Measurements from ENCODE around the gene GALT.

DNA sequence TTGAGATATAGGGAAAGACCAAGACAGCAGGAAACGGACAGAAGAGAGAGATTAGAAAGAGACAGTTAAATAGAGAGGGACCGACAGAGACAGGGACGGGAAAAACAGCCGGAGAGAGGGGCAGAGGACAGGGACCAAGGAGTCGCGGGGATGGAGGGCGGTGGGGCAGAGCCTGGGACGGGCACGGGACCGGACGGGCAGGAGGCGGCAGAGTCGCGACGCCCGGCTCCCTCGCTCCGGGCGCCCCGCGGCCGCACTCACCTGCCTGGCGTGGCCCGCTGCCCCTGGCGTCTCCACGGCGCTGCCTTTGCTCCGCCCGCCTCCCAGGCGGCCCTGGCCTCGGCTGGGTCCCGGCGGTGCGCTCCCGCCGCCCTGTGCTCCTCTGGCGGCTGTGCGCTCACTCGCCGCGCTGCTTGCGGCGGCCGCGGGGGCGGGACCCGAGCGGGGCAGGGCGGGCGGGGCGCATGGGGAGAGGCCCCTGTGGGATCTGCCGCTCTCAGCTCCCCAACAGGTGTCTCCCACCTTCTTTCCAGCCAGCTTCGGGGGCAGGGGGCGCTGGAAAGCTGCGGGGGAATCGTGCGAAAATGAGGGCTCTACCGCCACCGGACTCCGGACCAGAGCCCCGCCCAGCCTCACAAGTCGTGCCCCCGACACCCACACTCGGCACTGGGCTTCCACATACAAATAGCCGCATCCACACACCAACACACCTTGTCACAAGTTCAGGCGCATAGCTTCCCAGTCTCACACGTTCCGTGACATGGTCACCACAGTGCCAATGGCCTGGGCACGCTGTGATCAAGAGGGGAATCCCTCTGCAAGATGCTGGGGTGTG is 17.6 kb upstream of the GALT start, which contains the start of gene ARID3C:
- TF ChIP-seq, protein P1, sequence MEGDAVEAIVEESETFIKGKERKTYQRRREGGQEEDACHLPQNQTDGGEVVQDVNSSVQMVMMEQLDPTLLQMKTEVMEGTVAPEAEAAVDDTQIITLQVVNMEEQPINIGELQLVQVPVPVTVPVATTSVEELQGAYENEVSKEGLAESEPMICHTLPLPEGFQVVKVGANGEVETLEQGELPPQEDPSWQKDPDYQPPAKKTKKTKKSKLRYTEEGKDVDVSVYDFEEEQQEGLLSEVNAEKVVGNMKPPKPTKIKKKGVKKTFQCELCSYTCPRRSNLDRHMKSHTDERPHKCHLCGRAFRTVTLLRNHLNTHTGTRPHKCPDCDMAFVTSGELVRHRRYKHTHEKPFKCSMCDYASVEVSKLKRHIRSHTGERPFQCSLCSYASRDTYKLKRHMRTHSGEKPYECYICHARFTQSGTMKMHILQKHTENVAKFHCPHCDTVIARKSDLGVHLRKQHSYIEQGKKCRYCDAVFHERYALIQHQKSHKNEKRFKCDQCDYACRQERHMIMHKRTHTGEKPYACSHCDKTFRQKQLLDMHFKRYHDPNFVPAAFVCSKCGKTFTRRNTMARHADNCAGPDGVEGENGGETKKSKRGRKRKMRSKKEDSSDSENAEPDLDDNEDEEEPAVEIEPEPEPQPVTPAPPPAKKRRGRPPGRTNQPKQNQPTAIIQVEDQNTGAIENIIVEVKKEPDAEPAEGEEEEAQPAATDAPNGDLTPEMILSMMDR (IDR thresholded peaks at IDR 0.05), result no peak
- TF ChIP-seq POLR2A (IDR thresholded peaks at IDR 0.05), result no peak

Data from right lobe of liver (tissue), 4 donors.